ENCODE measurements around the gene MOCS2. TPM values are rescaled to one million over a fixed set of nuclear protein-coding genes. Genes with fewer than 3 reads are reported as not detected.
A peak's percentile ranks its signal among the peaks of the same experiment; 100 is the strongest.

The MOCS2 gene
- total RNA-seq, 2 experiments from 2014 or later: 12.1 to 23.2 TPM

DNA sequence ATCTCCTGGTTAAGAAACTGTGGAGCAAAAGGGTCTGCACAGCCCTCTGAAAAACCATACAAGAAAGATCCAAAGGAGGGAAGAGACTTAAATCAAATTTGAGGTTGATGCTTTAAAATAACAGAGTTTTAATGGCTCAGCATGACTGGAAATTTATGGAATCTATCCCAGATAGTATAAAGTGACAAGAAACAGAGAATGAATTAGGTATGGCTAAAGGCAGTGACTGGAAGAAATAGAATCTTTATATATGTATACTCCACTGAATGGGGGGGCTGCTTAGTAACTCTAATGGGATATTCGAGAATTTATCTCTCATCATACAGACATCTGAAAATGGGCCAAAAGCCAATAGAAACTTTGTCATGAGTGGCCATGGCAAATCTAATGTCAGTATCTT lies 17.6 kb upstream of the MOCS2 start:
- H3K4me3 ChIP-seq (ENCODE audit: low read depth, low read length, poor library complexity, severe bottlenecking): no peak overlapping the region
- ChIA-PET CTCF (ENCODE audit: unreplicated experiment) (no interaction called here), POLR2A (no interaction called here)
- no peak for DNase-seq (ENCODE audit: low spot score)
- no peaks in the 10 kb centered on the region for H3K9me3 ChIP-seq (ENCODE audit: low read length)
- H3K9me2 ChIP-seq (ENCODE audit: insufficient read depth, low read length): no peaks in the 10 kb centered on the region
- no peak overlapping the region for H3K4me2 ChIP-seq (ENCODE audit: low read length)
- H3K79me2 ChIP-seq (ENCODE audit: insufficient read depth, low read depth, low read length): no peaks in the 10 kb centered on the region
- no peak overlapping the region for H3K27ac ChIP-seq (ENCODE audit: low read depth, low read length, poor library complexity, severe bottlenecking)
- no peaks in the 10 kb centered on the region for H4K20me1 ChIP-seq (ENCODE audit: insufficient read depth, low read length)
- no peak for TF ChIP-seq CTCF (conservative IDR thresholded peaks at IDR 0.05; ENCODE audit: low read length)
- TF ChIP-seq EZH2phosphoT487 (IDR thresholded peaks at IDR 0.05; ENCODE audit: borderline replicate concordance, low read depth, low read length): no peak
- no peaks in the 10 kb centered on the region for H3K36me3 ChIP-seq (ENCODE audit: insufficient read depth, low read length)
- BruUV-seq (replicated peaks): no TSS peak
- H3K4me1 ChIP-seq (ENCODE audit: insufficient read depth, low read length, poor library complexity, severe bottlenecking): no peaks in the 10 kb centered on the region
- intact Hi-C loops (cut with micrococcal nuclease; ENCODE audit: unreplicated experiment): no loop called here
- no peak overlapping the region for H2AFZ ChIP-seq (ENCODE audit: low read length)

DNA sequence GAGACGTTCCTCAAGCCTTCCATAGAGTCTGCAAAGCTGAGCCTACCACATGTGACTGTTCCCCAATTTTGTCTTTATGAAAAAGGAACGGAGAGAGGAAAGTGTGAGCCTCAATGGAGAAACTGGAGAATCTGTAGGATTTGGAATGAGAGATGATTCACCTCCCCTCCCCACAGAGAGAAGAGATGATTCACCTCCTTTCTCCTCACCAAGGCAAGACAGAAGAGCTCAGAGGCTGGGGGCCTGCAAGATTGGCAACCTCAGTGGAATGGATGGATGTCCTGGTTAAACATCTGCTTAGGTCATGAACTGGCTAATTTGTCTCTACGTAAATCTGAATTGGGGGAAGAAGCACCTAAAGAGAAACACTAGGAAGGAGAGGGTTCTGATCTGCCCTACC lies 17.0 kb upstream of the MOCS2 start:
- H3K4me1 ChIP-seq (ENCODE audit: insufficient read depth, low read length, poor library complexity, severe bottlenecking): no peaks in the 10 kb centered on the region
- H3K4me3 ChIP-seq (ENCODE audit: low read depth, low read length, poor library complexity, severe bottlenecking): no peak overlapping the region
- no peaks in the 10 kb centered on the region for H3K36me3 ChIP-seq (ENCODE audit: insufficient read depth, low read length)
- no peak for TF ChIP-seq EZH2phosphoT487 (IDR thresholded peaks at IDR 0.05; ENCODE audit: borderline replicate concordance, low read depth, low read length)
- TF ChIP-seq CTCF (conservative IDR thresholded peaks at IDR 0.05; ENCODE audit: low read length): no peak
- no peak overlapping the region for H3K27ac ChIP-seq (ENCODE audit: low read depth, low read length, poor library complexity, severe bottlenecking)
- BruUV-seq (replicated peaks): no TSS peak
- intact Hi-C loops (cut with micrococcal nuclease; ENCODE audit: unreplicated experiment): no loop called here
- no peaks in the 10 kb centered on the region for H3K9me2 ChIP-seq (ENCODE audit: insufficient read depth, low read length)
- CTCF ChIA-PET (ENCODE audit: unreplicated experiment): no interaction called here
- H2AFZ ChIP-seq (ENCODE audit: low read length): no peak overlapping the region
- no peaks in the 10 kb centered on the region for H4K20me1 ChIP-seq (ENCODE audit: insufficient read depth, low read length)
- no peaks in the 10 kb centered on the region for H3K79me2 ChIP-seq (ENCODE audit: insufficient read depth, low read depth, low read length)
- DNase-seq (ENCODE audit: low spot score): no peak
- no peaks in the 10 kb centered on the region for H3K9me3 ChIP-seq (ENCODE audit: low read length)
- no peak overlapping the region for H3K4me2 ChIP-seq (ENCODE audit: low read length)
- POLR2A ChIA-PET: no interaction called here

GRCh38 chr5:53123702-53124101 lies 14.1 kb upstream of the MOCS2 start:
- no TSS peak for BruUV-seq (replicated peaks)
- H3K4me2 ChIP-seq (ENCODE audit: low read length): no peak overlapping the region
- H3K79me2 ChIP-seq (ENCODE audit: insufficient read depth, low read depth, low read length): no peaks in the 10 kb centered on the region
- DNase-seq (ENCODE audit: low spot score): no peak
- TF ChIP-seq EZH2phosphoT487 (IDR thresholded peaks at IDR 0.05; ENCODE audit: borderline replicate concordance, low read depth, low read length) (no peak), CTCF (conservative IDR thresholded peaks at IDR 0.05; ENCODE audit: low read length) (peak; percentile 57)
- H3K36me3 ChIP-seq (ENCODE audit: insufficient read depth, low read length): no peaks in the 10 kb centered on the region
- CTCF ChIA-PET (ENCODE audit: unreplicated experiment): no interaction called here
- no peak overlapping the region for H3K27ac ChIP-seq (ENCODE audit: low read depth, low read length, poor library complexity, severe bottlenecking)
- no peaks in the 10 kb centered on the region for H3K9me2 ChIP-seq (ENCODE audit: insufficient read depth, low read length)
- intact Hi-C loops (cut with micrococcal nuclease; ENCODE audit: unreplicated experiment): no loop called here
- H3K4me3 ChIP-seq (ENCODE audit: low read depth, low read length, poor library complexity, severe bottlenecking): no peak overlapping the region
- H3K9me3 ChIP-seq (ENCODE audit: low read length): no peaks in the 10 kb centered on the region
- H3K4me1 ChIP-seq (ENCODE audit: insufficient read depth, low read length, poor library complexity, severe bottlenecking): no peaks in the 10 kb centered on the region
- H2AFZ ChIP-seq (ENCODE audit: low read length): no peak overlapping the region
- no peaks in the 10 kb centered on the region for H4K20me1 ChIP-seq (ENCODE audit: insufficient read depth, low read length)
- POLR2A ChIA-PET: interaction anchor here (0.9 kb wide), 1 partner anchor 898 kb away, joined by 3 read pairs; no protein-coding TSS in a partner anchor
